Activated CD4-positive, alpha-beta T cell treated with anti-CD3 and anti-CD28 coated beads, Interleukin-2, amount 50 U/mL, for 1 hour (primary cell): ENCODE measurements around the gene TMEM53.

ENCODE experiments used
- DNase-seq: peaks from one replicate; pipeline ENCODE4 v3.0.0-alpha.2; 2020

Gene TMEM53

DNA sequence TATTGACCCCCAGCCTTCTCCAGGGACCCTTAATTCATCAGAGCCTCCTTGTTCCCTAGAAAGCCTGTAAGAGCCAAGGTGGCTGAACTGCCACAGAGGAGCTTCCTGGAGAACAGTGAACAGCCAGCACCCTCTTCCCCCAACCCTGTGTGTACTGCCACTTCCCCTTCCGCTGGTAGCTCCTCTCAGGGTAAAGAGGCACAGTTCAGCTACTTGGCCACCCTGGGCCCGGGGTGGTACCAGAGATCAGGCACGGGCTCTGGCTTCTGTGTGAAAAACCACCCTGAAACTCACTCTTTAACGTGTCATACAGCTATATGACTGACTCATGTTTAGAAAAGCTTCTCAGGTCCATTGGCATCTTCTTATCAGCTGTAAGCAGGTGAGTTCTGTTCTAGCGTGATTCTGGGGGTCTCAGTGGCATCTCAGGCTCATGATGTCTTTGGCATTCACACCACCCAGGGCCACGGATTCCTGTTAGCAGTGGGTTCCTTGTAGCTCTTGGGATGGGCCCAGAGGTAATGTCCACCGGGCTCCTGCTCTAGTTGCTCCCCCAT is 22.6 kb upstream of the TMEM53 start:
- DNase-seq: peak; percentile 16

DNA sequence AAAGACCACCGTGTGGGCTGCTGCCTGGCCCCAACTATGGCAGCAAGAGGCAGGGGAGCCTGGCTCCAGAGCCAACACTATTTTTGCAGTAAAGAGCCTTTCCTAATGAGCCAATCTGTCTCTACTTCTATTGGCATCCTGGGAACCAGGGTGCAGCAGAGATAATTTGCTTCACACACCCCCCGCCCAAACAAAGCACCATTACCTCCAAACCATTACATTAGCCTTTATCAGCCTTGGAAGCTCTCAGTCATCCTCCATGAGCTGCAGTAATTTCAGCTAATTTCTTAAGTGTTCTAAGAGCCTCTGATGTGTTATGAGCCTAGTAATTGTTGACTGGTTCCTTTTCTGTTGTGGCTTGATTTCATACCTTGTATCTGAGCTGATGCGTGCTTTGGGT is 21.8 kb upstream of the TMEM53 start:
- no peak for DNase-seq

DNA sequence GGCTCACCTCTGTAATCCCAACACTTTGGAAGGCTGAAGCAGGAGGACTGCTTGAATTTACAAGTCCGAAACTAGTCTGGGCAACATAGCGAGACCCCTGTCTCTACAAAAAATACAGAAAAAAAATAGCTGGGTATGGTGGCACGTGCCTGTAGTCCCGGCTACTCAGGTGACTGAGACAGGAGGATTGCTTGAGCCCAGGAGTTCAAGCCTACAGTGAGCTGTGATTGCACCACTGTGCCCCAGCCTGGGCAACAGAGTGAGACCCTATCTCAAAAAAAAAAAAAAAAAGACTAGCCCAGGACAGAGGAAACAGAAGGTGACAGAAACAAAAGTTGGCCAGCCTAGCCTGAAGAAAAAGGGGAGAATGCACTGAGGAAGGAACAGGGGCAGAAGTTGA is 21.4 kb upstream of the TMEM53 start:
- DNase-seq: no peak

DNA sequence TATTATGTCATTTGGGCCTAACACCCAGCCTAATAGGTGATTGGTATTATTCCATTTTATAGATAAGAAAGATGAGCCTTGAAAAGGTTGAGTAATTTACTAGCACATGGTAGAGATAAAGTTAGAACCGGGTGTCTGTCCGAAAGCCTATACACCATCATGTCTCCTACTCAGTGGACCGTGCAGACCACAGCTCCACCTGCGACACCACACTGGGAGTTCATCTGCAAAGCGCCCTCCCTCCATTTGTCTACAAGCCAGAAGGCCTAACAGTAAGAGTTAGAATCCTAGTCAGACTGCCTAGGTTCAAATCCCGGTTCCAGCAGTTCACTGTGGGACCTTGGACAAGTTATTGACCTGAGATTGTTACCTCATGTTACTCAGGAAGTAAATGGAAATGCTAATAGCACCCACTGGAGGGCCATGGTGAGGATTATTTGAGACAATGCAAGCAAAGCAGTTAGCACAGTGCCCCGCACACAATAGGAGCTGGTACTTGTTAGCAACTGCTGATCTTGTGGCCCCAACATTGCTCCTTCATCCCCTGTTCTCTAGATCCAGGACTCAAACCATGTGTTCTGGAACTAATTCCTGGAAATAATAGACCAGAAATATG is 20.7 kb upstream of the TMEM53 start:
- no peak for DNase-seq

DNA sequence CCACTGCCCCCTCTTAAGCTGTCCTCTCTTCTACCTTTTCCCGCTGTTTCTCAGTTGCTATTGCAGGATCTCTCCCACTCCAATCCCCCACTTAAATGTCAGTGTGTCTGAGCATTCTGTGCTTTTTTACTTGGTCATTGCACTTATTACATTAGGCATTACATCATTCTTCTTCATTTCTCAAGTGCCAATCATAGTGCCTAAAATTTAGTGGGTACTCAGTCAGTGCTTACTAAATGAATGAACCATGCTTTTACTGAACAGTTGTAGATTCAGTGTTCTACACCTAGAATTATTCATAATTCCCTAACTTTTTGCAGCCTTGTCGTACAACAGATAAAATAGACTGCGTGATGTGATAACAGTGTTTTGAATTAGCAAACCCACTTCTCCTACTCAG is 19.6 kb upstream of the TMEM53 start:
- DNase-seq: no peak

DNA sequence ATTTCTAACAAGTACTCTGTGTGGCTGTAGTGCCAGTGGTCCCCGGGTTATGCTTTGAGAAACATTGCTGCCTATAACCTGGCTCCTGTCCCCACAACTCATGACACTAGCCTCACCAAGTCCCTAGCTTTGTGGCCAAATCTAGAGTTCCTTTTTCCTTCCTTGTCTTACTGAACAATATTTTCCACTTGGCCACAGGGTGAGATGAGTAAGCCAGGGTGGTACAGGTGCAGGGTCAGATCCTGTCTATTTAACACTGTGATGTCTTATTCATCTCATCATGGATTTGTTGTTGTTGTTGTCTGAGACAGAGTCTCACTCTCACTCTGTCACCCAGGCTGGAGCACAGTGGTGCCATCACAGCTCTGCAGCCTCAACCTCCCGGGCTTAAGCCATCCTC is 18.9 kb upstream of the TMEM53 start:
- no peak for DNase-seq

DNA sequence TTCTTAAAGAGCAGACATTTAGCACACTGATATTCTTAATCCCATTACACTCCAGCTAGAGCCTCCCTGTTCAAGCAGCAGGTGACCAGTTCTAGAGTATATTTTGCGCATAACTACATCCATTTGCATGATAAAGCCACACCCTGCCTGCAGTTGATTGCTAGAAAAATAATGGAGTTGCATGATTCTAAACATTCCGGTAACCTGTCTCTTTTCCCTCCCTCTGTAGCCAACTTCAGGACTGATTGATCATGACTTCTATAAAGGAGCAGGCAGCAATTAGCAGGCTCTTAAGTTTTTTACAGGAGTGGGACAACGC is 15.1 kb upstream of the TMEM53 start:
- DNase-seq: no peak

DNA sequence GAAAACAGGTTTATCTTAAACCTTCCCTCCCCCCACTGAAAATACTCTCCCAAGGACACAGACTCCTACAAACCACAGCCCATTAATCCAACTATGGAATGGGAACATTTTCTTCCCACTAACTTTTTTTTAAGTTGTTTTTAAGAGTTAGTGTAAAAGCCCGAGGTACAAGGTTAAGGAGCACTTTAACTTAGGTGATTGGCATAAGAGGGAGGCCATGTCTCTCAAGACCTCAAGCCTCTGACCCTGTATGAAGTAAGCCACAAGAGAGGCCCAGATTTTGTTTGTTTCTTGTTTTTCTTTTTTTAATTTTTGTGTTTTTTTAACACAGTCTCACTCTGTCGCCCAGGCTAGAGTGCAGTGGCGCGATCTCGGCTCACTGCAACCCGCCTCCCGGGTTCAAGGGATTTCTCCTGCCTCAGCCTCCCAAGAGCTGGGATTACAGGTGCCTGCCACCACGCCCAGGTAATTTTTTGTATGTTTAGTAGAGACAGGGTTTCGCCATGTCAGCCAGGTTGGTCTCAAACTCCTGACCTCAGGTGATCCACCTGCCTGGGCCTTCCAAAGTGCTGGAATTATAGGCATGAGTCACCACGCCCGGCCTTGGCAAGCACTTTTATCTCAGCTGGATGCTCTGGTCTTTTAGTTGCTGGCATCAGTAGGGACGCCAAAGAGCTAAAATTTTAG is 14.6 kb upstream of the TMEM53 start:
- DNase-seq: no peak

DNA sequence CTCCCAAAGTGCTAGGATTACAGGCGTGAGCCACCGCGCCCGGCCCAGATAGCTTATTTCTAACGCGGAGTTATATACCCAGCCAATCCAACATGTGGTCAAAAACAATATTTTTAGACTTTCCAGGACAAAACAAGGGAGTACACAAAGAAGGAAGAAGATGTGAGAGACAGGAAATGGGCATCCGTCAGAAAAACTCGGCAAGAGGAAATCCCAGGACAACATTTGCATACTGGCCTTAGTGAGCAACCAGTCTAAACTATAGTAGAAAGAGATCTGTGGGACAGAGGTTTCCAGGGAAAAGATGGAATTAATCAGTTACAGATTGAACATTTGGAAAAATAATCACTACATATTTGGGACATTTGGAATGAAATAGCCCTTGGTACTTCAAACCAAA is 11.6 kb upstream of the TMEM53 start:
- DNase-seq: no peak

DNA sequence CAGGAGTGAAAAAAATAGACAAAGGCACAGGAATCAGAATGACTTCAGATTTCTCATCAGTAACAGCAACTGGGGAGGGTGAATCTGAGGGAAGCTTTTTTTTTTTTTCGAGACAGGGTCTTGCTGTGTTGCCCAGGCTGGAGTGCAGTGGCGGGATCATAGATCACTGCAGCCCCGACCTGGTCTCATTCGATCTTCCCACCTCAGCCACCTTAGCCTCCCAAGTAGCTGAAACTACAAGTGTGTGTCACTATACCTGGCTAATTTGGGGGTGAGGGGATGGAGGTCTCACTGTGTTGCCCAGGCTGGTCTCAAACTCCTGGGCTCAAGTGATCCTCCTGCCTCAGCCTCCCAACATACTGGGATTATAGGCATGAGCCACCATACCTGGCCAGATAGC is 10.9 kb upstream of the TMEM53 start:
- DNase-seq: no peak

DNA sequence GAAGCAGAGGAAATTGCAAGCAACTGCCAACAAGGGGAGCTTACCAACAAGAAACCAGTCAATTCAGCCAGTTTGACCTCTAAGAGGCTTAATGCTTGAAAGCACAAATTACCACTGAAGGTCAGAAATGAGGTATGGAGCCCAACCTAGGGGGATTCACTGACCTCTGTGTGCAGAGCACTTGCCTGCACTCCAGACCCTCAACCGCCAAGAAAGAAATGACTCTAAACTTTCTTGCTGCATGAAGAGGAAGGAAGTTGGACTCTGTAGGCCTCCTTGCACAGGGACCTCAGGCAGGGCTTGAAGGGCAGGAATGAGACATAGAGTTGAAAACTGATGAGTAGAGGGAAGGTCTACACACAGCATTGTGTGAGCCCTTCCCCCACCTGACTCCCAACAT is 10.2 kb upstream of the TMEM53 start:
- DNase-seq: no peak

DNA sequence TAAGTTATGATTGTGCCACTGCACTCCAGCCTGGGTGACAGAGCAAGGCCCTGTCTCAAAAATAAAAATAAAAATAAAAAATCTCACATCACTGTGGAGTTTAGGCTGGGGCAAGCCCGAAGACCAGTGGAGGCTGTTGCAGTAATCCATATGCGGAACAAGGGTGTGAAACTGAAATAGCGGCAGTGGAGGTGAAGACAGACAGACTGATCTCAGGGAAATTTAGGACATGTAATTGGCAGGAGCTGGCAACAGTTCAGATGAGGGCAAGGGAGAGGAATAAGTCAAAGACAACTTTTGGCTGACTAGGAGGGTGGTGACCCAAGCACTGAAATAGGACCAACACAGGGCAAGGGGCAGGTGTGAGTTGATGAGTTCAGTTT is 8.6 kb upstream of the TMEM53 start:
- DNase-seq: no peak

DNA sequence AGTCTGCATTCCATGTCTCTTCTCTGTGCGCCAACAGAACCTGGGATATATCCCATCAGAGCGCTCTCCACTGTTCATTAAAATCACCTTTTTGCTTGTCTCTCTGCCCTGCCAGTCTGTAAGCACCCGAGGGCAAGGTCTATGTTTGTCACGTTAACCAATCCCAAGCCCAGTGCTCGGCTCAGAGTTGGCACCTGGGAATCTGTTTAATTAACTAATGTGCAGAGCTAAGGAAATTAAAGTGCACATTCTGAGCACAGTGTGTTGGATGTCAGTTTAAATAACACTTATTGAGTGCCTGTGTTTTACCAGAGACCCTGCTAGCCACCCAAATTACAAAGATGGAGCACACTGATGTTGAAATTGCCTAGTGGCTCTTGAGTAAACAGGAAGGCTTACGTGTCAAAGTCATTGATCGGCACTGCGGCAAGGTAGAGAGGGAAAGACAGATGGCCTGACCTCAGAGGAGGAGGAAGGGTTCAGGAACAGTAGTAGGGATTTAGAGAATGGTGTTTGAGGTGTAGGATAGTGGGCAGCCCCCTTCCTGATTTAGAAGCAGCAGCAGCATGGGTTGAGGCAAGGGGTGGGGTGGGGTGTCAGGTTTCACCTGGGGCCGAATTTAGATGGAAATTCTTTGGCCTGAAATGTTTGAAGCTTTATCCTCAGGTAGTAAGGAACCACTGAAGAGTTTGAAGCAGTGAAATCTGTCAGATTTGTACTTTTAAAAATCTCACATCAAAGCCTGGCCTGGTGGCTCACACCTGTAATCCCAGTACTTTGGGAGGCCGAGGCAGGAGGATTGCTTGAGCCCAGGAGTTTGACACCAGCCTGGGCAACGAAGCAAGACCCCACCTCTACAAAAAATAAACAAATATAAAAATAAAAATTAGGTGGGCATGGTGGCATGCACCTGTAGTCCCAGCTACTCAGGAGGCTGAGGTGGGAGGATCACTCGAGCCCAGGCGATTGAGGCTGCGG is 7.9 kb upstream of the TMEM53 start:
- no peak for DNase-seq

DNA sequence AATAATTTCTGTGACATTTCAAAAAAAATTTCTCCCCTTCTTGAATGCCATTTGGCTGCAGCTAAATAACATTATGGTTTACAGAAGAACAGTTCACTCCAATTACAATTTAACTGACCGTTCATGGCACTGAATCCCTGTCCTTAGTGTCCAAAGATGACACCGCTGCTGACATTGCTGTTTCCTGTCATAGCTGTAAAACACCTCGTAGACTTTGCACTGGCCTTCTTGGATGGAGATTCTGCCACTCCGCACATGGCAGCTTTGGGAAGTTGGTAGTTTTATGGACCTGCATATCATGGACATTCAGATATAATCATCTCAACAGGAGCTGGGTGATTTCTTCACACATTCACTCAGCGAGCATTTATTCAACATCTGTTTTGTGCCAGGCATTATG is 5.2 kb upstream of the TMEM53 start:
- DNase-seq: no peak

DNA sequence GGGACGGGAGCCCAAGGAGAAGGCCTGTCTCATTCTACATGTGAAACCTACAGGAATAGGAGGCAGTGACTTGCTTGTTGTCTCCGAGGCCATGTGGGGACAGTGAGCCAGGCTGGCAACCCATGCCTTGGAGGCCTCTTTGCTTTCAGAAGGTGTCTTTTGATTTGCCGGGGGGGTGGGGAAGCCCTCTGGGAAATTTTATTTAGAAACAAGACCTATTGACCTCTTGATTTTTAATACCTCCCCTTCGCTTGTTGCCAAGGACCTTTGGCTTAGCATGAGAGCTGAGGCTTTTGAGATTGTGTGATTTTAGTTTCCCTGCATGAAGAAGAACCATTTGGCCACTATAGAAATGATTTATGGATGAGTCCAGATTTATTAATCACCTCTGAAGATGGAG is 4.3 kb upstream of the TMEM53 start:
- no peak for DNase-seq

DNA sequence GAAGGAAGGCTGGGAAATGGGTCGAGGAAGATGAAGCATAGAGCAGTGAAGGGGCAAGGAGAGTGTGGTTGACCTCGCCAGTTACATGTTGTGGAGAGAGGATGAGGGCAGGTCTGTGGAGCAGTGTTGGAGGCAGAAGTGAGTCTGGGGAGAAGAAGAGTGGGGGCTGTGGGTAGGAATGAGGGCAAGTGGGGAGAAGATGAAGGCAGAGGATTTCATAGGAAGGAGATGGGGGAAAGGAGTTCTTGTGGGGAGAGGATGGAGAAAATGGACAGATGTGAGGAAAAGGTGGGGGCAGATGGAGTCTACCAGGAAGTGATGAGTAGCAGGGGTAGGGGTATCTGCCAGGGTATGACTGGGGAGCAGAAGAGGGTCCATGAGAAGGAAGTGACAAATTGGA is 3.8 kb upstream of the TMEM53 start:
- DNase-seq: no peak

DNA sequence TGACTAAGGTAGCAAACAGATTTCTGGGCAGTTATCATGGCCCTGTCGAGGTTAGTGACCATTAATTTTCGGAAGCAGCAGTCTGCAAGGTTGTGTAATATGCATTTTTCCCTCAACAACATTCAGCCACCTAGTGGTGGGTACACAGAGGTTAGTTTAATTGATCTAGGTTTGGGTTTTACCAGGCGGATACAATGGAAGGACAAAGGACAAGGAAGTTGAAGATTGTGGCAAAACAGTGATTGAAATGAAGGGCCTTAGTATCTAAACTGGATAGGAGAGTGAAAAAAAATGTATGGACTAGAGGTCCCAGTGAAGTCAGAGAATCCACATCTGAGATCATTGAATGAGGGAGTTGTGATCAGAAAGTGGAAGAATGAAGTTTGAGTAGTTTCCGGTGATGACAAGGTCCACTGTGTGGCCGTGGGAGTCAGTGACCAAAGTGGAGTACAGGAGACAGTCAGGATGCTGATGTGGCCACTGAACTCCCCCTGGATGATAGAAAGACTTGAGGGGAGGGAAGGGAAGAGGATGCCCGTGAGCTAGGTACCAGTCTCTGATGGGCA is 3.0 kb upstream of the TMEM53 start:
- DNase-seq: no peak

DNA sequence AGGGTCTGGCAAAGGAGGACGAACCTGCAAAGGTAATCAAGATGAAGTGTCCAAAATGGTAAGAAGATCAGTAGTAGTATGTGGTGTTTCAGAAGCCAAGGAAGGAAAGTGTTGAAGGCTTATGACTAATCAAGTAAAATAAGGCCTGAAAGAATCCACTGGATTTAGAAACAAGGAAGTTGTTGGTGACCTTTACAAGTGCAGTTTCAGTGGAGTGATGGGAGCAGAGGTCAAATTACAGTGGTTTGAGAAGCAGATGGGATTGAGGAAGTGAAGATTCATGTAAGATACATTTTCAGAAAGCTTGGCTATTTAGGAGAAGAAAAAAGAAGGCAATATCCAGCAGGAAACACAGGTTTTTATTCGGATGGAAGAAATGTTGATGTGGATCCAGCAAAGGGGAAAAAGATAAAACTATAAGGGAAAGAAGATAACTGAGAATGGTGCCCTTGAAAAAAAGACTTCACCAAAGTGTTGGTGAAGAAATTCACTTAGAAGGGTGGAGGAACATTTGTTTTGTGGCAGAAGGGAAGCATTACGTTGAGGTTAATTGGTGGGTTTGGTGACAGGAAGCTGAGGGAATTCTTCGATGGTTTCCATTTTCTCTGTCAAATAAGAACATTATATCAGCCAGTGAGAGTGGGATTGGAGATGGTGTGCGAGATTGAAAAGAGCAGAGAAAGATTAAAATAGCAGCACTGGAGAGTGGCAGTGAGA is 2.4 kb upstream of the TMEM53 start:
- DNase-seq: no peak

DNA sequence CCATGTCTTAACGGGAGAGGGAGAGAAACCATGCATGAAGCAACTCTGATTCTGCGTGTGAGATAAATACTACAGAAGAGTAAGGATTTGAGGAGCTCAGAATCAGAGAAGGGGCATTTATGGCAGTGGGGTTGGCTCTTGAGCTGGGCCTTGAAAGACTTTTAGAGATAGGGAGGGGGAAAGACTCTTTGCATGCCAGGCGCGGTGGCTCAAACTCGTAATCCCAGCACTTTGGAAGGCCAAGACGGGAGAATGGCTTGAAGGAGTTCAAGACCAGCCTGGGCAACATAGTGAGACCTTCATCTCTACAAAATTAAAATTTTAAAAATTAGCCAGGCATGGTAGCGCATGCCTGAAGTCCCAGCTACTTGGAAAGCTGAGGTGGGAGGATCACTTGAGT is 905 bp upstream of the TMEM53 start:
- no peak for DNase-seq

DNA sequence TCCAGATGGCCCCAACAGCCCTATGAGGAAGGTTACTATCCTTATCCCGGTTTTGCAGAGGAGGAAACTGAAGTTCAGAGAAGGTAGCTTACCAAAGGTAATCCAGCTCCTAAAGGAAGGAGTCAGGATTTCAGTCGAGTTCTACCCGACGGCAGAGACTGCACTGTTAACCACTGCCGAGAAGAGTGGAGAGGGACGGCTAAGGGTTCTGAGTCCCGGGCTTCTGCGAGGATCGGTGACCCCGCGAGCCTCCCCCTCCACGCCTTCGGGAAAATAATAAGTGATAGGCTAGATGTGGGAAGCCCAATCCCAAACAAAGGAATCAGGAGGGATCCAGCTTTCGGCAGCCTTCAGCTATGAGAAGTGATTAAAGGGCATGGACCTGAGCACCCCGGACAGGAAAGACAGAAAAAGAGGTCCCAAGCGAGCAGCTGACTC is 587 bp downstream of the TMEM53 start:
- no peak for DNase-seq

DNA sequence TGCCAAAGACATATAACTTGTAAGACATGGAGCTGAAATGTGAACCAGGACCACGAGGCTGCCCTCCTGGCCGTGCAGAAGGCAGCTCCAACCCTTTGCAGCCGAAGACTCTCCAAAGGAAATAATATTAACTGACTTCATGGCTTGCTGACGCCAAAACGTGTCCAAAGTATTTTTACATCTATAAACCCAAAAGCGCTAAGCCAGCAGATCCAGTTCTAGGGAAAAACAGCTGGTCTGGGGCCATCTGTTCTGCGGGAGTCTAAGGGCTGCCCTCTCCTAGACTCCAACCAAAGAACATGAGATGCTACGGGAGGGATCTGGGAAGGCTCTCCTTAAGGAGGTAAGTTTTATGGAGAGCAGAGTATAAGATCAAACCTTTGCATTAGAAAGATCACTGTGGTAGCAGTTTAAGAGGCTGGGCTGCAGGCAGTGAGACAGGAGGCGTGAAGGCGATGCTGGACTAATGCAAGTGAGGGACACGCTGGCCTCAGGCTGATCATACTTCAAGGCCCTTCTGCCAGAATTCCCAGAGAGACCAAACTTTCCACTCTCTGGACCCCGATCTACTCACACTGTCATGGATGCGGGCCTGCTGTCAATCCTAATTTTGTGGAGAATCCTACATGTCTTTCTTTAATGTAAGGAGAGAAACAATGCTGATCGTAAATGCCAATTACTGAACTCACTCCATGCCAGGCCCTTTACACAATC is 1.2 kb downstream of the TMEM53 start:
- DNase-seq: no peak
